Measurements from ENCODE around the gene RELCH. TPM values are rescaled to one million over a fixed set of nuclear protein-coding genes. Genes with fewer than 3 reads are reported as not detected.

The RELCH gene
- total RNA-seq, 1 donor from 2014 or later = 26.6 TPM

- Histone ChIP-seq H3K4me3 (ENCODE audit: insufficient read depth, low read depth, low read length) (no peak overlapping the region), H3K79me2 (ENCODE audit: insufficient read depth, low read length) (peaks cover 92% of the 10 kb centered on the region), H3K27me3 (ENCODE audit: insufficient read depth, low read length) (no peaks in the 10 kb centered on the region), H3K36me3 (ENCODE audit: insufficient read depth, low read length) (no peaks in the 10 kb centered on the region), H3K27ac (ENCODE audit: low read depth, low read length) (no peak overlapping the region), H3K9ac (ENCODE audit: low read length) (no peak overlapping the region), H3K9me3 (ENCODE audit: insufficient read depth, low read depth, low read length) (no peaks in the 10 kb centered on the region), H4K20me1 (ENCODE audit: insufficient read depth, low read length) (peaks cover 45% of the 10 kb centered on the region), H3K4me1 (ENCODE audit: insufficient read depth, low read length) (peaks cover 4% of the 10 kb centered on the region), H2AFZ (ENCODE audit: low read depth, low read length) (no peak overlapping the region), H3K4me2 (ENCODE audit: low read length) (no peak overlapping the region)
- Mint-ChIP-seq H3K9me3 (ENCODE audit: unreplicated experiment) (no peaks in the 10 kb centered on the region), H3K4me3 (ENCODE audit: unreplicated experiment) (no peak overlapping the region), H3K27ac (ENCODE audit: unreplicated experiment) (no peak overlapping the region), H3K36me3 (ENCODE audit: low read depth, unreplicated experiment) (no peaks in the 10 kb centered on the region), H3K4me1 (ENCODE audit: low read depth, unreplicated experiment) (peaks cover 10% of the 10 kb centered on the region), H3K27me3 (ENCODE audit: low read depth, unreplicated experiment) (no peaks in the 10 kb centered on the region)
- DNase-seq (ENCODE audit: low read depth) = no peak
- TF ChIP-seq CTCF (IDR thresholded peaks at IDR 0.05; ENCODE audit: insufficient read depth, low read depth, low read length) (no peak), EZH2 (IDR thresholded peaks at IDR 0.05; ENCODE audit: insufficient read depth, low read length) (no peak)
- no peak for FAIRE-seq
Measured at GRCh38 chr18:62199629-62200028, 12.6 kb downstream of the RELCH start.

- Histone ChIP-seq H3K4me2 (ENCODE audit: low read length) (peak overlapping the region; percentile 9), H3K27ac (ENCODE audit: low read depth, low read length) (no peak overlapping the region), H2AFZ (ENCODE audit: low read depth, low read length) (no peak overlapping the region), H3K9ac (ENCODE audit: low read length) (no peak overlapping the region), H3K9me3 (ENCODE audit: insufficient read depth, low read depth, low read length) (no peaks in the 10 kb centered on the region), H3K4me3 (ENCODE audit: insufficient read depth, low read depth, low read length) (no peak overlapping the region), H3K4me1 (ENCODE audit: insufficient read depth, low read length) (peaks cover 4% of the 10 kb centered on the region), H4K20me1 (ENCODE audit: insufficient read depth, low read length) (peaks cover 41% of the 10 kb centered on the region), H3K27me3 (ENCODE audit: insufficient read depth, low read length) (no peaks in the 10 kb centered on the region), H3K79me2 (ENCODE audit: insufficient read depth, low read length) (peaks cover 92% of the 10 kb centered on the region), H3K36me3 (ENCODE audit: insufficient read depth, low read length) (no peaks in the 10 kb centered on the region)
- TF ChIP-seq CTCF (IDR thresholded peaks at IDR 0.05; ENCODE audit: insufficient read depth, low read depth, low read length) = no peak
- no peak for TF ChIP-seq EZH2 (IDR thresholded peaks at IDR 0.05; ENCODE audit: insufficient read depth, low read length)
- DNase-seq (ENCODE audit: low read depth) (peak; percentile 36), FAIRE-seq (no peak)
- Mint-ChIP-seq H3K9me3 (ENCODE audit: unreplicated experiment) (no peaks in the 10 kb centered on the region), H3K4me3 (ENCODE audit: unreplicated experiment) (no peak overlapping the region), H3K27ac (ENCODE audit: unreplicated experiment) (no peak overlapping the region), H3K27me3 (ENCODE audit: low read depth, unreplicated experiment) (no peaks in the 10 kb centered on the region), H3K36me3 (ENCODE audit: low read depth, unreplicated experiment) (no peaks in the 10 kb centered on the region), H3K4me1 (ENCODE audit: low read depth, unreplicated experiment) (peaks cover 10% of the 10 kb centered on the region)
Measured at GRCh38 chr18:62200121-62200914, 13.3 kb downstream of the RELCH start.

- no peaks in the 10 kb centered on the region for H3K9me3 ChIP-seq (ENCODE audit: insufficient read depth, low read depth, low read length)
- peaks cover 4% of the 10 kb centered on the region for H3K4me1 ChIP-seq (ENCODE audit: insufficient read depth, low read length)
- Mint-ChIP-seq H3K4me3 (ENCODE audit: unreplicated experiment) (no peak overlapping the region), H3K9me3 (ENCODE audit: unreplicated experiment) (no peaks in the 10 kb centered on the region), H3K27ac (ENCODE audit: unreplicated experiment) (no peak overlapping the region), H3K27me3 (ENCODE audit: low read depth, unreplicated experiment) (no peaks in the 10 kb centered on the region), H3K4me1 (ENCODE audit: low read depth, unreplicated experiment) (peaks cover 10% of the 10 kb centered on the region), H3K36me3 (ENCODE audit: low read depth, unreplicated experiment) (no peaks in the 10 kb centered on the region)
- DNase-seq (ENCODE audit: low read depth) (no peak), FAIRE-seq (no peak)
- no peaks in the 10 kb centered on the region for H3K27me3 ChIP-seq (ENCODE audit: insufficient read depth, low read length)
- peaks cover 90% of the 10 kb centered on the region for H3K79me2 ChIP-seq (ENCODE audit: insufficient read depth, low read length)
- no peak overlapping the region for H2AFZ ChIP-seq (ENCODE audit: low read depth, low read length)
- no peak overlapping the region for H3K4me2 ChIP-seq (ENCODE audit: low read length)
- TF ChIP-seq CTCF (IDR thresholded peaks at IDR 0.05; ENCODE audit: insufficient read depth, low read depth, low read length) = no peak
- TF ChIP-seq EZH2 (IDR thresholded peaks at IDR 0.05; ENCODE audit: insufficient read depth, low read length) = no peak
- H3K27ac ChIP-seq (ENCODE audit: low read depth, low read length) = no peak overlapping the region
- H3K4me3 ChIP-seq (ENCODE audit: insufficient read depth, low read depth, low read length) = no peak overlapping the region
- peaks cover 27% of the 10 kb centered on the region for H4K20me1 ChIP-seq (ENCODE audit: insufficient read depth, low read length)
- no peaks in the 10 kb centered on the region for H3K36me3 ChIP-seq (ENCODE audit: insufficient read depth, low read length)
- no peak overlapping the region for H3K9ac ChIP-seq (ENCODE audit: low read length)
Measured at GRCh38 chr18:62201870-62202269, 14.8 kb downstream of the RELCH start.

Data from astrocyte (in vitro differentiated cells and primary cell).